GM23338 (cell line): ENCODE measurements around the gene NRSN2.

ENCODE experiments used
- CREB1 ChIP-seq: fragments of 250-450 bp; sonication (Bioruptor Pico); IDR thresholded peaks from 2 replicates; pipeline ENCODE4 v1.5.0; 2020; ENCODE audit warnings: low read depth, mild to moderate bottlenecking, moderate library complexity
- EZH2 ChIP-seq: fragments of 200-600 bp; sonication (generic); IDR thresholded peaks from one replicate; pipeline ENCODE4 v1.8.0; 2017; ENCODE audit warnings: antibody characterized with exemption, mild to moderate bottlenecking, low read depth; ENCODE audit not compliant: unreplicated experiment
- EZH2phosphoT487 ChIP-seq: fragments of 200-600 bp; sonication (generic); IDR thresholded peaks from one replicate; pipeline ENCODE4 v1.8.1; 2018; ENCODE audit warnings: antibody characterized with exemption; ENCODE audit not compliant: unreplicated experiment
- JUNB ChIP-seq: IDR thresholded peaks from one replicate; pipeline ENCODE4 v1.6.1; 2016; ENCODE audit warnings: antibody characterized with exemption; ENCODE audit not compliant: unreplicated experiment
- NANOG ChIP-seq: IDR thresholded peaks from 2 replicates; pipeline ENCODE4 v1.6.1; 2016; ENCODE audit warnings: antibody characterized with exemption, borderline replicate concordance
- POLR2AphosphoS5 ChIP-seq: IDR thresholded peaks from 2 replicates; pipeline ENCODE4 v1.6.1; 2016; ENCODE audit warnings: antibody characterized with exemption, low read depth
- STAT1 ChIP-seq: IDR thresholded peaks from one replicate; pipeline ENCODE4 v1.6.1; 2016; ENCODE audit warnings: antibody characterized with exemption; ENCODE audit not compliant: unreplicated experiment
- ZNF331 ChIP-seq: fragments of 250-450 bp; sonication (Bioruptor Pico); IDR thresholded peaks from 2 replicates; pipeline ENCODE4 v1.5.0; 2020; ENCODE audit warnings: low read depth, mild to moderate bottlenecking, moderate library complexity
- TF ChIP-seq, protein P1 (sequence below), 2 experiments: fragments of 200-600 bp in 1 of 2; sonication (generic) in 1 of 2; conservative IDR thresholded peaks; 2 replicates each; pipeline versions ENCODE4 v1.5.1 to v1.6.1; 2016 to 2017; ENCODE audit warnings: antibody characterized with exemption in 2 of 2, low read depth in 2 of 2, mild to moderate bottlenecking in 2 of 2, moderate library complexity in 1 of 2
- TF ChIP-seq, protein P2 (sequence below): IDR thresholded peaks from one replicate; pipeline ENCODE4 v1.6.1; 2018; ENCODE audit warnings: antibody characterized with exemption; ENCODE audit not compliant: unreplicated experiment
- TF ChIP-seq, protein P3 (sequence below): fragments of 250-450 bp; sonication (Bioruptor Pico); IDR thresholded peaks from 2 replicates; pipeline ENCODE4 v1.5.0; 2020; ENCODE audit warnings: mild to moderate bottlenecking, moderate library complexity
- TF ChIP-seq, protein P4 (sequence below): IDR thresholded peaks from 2 replicates; pipeline ENCODE4 v1.6.1; 2016; ENCODE audit warnings: antibody characterized with exemption

DNA sequence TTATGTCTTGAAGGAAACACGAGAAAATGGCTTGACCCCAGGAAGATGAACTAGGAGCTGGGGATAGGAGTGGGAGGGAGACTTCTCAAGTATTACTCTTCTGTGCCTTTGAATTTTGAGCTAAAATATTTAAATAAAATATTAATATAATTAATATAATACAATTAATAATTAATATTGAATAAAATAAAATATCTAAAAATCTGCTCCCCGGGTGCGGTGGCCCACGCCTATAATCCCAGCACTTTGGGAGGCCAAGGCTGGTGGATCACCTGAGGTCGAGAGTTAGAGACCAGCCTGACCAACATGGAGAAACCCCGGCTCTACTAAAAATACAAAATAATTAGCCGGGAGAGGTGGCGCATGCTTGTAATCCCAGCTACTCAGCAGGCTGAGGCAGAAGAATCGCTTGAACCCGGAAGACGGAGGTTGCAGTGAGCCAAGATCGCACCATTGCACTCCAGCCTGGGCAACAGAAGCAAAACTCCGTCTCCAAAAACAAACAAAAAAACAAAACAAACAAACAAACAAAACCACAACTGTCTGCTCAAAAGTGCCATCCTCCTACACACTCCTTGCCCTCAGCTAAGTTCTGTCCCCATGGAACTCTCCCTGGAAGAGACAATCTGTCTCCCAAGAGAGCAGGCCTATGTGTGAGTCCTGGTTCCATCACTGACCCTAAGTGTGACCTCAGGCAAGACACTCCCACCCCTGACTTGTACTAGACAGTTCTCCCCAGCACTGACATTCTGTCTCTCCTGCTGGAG is 20.0 kb downstream of the NRSN2 start:
- TF ChIP-seq POLR2AphosphoS5: no peak
- TF ChIP-seq, protein P1, sequence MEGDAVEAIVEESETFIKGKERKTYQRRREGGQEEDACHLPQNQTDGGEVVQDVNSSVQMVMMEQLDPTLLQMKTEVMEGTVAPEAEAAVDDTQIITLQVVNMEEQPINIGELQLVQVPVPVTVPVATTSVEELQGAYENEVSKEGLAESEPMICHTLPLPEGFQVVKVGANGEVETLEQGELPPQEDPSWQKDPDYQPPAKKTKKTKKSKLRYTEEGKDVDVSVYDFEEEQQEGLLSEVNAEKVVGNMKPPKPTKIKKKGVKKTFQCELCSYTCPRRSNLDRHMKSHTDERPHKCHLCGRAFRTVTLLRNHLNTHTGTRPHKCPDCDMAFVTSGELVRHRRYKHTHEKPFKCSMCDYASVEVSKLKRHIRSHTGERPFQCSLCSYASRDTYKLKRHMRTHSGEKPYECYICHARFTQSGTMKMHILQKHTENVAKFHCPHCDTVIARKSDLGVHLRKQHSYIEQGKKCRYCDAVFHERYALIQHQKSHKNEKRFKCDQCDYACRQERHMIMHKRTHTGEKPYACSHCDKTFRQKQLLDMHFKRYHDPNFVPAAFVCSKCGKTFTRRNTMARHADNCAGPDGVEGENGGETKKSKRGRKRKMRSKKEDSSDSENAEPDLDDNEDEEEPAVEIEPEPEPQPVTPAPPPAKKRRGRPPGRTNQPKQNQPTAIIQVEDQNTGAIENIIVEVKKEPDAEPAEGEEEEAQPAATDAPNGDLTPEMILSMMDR (conservative IDR thresholded peaks at IDR 0.05; ENCODE audit: low read depth in 2 of 2): no peak
- no peak for TF ChIP-seq EZH2phosphoT487
- TF ChIP-seq EZH2: no peak
- TF ChIP-seq JUNB: no peak
- TF ChIP-seq ZNF331 (CRISPR knock-in tag): no peak
- TF ChIP-seq, protein P2, sequence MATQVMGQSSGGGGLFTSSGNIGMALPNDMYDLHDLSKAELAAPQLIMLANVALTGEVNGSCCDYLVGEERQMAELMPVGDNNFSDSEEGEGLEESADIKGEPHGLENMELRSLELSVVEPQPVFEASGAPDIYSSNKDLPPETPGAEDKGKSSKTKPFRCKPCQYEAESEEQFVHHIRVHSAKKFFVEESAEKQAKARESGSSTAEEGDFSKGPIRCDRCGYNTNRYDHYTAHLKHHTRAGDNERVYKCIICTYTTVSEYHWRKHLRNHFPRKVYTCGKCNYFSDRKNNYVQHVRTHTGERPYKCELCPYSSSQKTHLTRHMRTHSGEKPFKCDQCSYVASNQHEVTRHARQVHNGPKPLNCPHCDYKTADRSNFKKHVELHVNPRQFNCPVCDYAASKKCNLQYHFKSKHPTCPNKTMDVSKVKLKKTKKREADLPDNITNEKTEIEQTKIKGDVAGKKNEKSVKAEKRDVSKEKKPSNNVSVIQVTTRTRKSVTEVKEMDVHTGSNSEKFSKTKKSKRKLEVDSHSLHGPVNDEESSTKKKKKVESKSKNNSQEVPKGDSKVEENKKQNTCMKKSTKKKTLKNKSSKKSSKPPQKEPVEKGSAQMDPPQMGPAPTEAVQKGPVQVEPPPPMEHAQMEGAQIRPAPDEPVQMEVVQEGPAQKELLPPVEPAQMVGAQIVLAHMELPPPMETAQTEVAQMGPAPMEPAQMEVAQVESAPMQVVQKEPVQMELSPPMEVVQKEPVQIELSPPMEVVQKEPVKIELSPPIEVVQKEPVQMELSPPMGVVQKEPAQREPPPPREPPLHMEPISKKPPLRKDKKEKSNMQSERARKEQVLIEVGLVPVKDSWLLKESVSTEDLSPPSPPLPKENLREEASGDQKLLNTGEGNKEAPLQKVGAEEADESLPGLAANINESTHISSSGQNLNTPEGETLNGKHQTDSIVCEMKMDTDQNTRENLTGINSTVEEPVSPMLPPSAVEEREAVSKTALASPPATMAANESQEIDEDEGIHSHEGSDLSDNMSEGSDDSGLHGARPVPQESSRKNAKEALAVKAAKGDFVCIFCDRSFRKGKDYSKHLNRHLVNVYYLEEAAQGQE: no peak
- TF ChIP-seq, protein P3, sequence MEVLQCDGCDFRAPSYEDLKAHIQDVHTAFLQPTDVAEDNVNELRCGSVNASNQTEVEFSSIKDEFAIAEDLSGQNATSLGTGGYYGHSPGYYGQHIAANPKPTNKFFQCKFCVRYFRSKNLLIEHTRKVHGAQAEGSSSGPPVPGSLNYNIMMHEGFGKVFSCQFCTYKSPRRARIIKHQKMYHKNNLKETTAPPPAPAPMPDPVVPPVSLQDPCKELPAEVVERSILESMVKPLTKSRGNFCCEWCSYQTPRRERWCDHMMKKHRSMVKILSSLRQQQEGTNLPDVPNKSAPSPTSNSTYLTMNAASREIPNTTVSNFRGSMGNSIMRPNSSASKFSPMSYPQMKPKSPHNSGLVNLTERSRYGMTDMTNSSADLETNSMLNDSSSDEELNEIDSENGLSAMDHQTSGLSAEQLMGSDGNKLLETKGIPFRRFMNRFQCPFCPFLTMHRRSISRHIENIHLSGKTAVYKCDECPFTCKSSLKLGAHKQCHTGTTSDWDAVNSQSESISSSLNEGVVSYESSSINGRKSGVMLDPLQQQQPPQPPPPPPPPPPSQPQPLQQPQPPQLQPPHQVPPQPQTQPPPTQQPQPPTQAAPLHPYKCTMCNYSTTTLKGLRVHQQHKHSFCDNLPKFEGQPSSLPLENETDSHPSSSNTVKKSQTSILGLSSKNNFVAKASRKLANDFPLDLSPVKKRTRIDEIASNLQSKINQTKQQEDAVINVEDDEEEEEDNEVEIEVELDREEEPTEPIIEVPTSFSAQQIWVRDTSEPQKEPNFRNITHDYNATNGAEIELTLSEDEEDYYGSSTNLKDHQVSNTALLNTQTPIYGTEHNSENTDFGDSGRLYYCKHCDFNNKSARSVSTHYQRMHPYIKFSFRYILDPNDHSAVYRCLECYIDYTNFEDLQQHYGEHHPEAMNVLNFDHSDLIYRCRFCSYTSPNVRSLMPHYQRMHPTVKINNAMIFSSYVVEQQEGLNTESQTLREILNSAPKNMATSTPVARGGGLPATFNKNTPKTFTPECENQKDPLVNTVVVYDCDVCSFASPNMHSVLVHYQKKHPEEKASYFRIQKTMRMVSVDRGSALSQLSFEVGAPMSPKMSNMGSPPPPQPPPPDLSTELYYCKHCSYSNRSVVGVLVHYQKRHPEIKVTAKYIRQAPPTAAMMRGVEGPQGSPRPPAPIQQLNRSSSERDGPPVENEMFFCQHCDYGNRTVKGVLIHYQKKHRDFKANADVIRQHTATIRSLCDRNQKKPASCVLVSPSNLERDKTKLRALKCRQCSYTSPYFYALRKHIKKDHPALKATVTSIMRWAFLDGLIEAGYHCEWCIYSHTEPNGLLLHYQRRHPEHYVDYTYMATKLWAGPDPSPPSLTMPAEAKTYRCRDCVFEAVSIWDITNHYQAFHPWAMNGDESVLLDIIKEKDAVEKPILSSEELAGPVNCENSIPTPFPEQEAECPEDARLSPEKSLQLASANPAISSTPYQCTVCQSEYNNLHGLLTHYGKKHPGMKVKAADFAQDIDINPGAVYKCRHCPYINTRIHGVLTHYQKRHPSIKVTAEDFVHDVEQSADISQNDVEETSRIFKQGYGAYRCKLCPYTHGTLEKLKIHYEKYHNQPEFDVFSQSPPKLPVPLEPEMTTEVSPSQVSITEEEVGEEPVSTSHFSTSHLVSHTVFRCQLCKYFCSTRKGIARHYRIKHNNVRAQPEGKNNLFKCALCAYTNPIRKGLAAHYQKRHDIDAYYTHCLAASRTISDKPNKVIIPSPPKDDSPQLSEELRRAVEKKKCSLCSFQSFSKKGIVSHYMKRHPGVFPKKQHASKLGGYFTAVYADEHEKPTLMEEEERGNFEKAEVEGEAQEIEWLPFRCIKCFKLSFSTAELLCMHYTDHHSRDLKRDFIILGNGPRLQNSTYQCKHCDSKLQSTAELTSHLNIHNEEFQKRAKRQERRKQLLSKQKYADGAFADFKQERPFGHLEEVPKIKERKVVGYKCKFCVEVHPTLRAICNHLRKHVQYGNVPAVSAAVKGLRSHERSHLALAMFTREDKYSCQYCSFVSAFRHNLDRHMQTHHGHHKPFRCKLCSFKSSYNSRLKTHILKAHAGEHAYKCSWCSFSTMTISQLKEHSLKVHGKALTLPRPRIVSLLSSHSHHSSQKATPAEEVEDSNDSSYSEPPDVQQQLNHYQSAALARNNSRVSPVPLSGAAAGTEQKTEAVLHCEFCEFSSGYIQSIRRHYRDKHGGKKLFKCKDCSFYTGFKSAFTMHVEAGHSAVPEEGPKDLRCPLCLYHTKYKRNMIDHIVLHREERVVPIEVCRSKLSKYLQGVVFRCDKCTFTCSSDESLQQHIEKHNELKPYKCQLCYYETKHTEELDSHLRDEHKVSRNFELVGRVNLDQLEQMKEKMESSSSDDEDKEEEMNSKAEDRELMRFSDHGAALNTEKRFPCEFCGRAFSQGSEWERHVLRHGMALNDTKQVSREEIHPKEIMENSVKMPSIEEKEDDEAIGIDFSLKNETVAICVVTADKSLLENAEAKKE: no peak
- no peak for TF ChIP-seq CREB1
- TF ChIP-seq, protein P4, sequence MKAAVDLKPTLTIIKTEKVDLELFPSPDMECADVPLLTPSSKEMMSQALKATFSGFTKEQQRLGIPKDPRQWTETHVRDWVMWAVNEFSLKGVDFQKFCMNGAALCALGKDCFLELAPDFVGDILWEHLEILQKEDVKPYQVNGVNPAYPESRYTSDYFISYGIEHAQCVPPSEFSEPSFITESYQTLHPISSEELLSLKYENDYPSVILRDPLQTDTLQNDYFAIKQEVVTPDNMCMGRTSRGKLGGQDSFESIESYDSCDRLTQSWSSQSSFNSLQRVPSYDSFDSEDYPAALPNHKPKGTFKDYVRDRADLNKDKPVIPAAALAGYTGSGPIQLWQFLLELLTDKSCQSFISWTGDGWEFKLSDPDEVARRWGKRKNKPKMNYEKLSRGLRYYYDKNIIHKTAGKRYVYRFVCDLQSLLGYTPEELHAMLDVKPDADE: no peak
- TF ChIP-seq STAT1: no peak
- no peak for TF ChIP-seq NANOG
